Measurements from ENCODE around the gene URB1.

The URB1 gene

GRCh38 chr21:32351428-32351827 lies 41.4 kb downstream of the URB1 start:
- peaks cover 68% of the 10 kb centered on the region for H3K36me3 Mint-ChIP-seq
- H3K27me3 Mint-ChIP-seq, result no peaks in the 10 kb centered on the region
- no peak for DNase-seq
- peaks cover 6% of the 10 kb centered on the region for H3K4me1 Mint-ChIP-seq
- CTCF ChIA-PET, result no interaction called here
- H3K9me3 Mint-ChIP-seq, result no peaks in the 10 kb centered on the region
- no peak overlapping the region for H3K27ac Mint-ChIP-seq
- H3K4me3 Mint-ChIP-seq, result no peak overlapping the region

GRCh38 chr21:32350981-32351380 lies 41.8 kb downstream of the URB1 start:
- no peaks in the 10 kb centered on the region for H3K27me3 Mint-ChIP-seq
- H3K9me3 Mint-ChIP-seq, result no peaks in the 10 kb centered on the region
- CTCF ChIA-PET, result no interaction called here
- H3K4me1 Mint-ChIP-seq, result peaks cover 6% of the 10 kb centered on the region
- no peak for DNase-seq
- H3K27ac Mint-ChIP-seq, result no peak overlapping the region
- H3K4me3 Mint-ChIP-seq, result no peak overlapping the region
- H3K36me3 Mint-ChIP-seq, result peaks cover 68% of the 10 kb centered on the region

DNA sequence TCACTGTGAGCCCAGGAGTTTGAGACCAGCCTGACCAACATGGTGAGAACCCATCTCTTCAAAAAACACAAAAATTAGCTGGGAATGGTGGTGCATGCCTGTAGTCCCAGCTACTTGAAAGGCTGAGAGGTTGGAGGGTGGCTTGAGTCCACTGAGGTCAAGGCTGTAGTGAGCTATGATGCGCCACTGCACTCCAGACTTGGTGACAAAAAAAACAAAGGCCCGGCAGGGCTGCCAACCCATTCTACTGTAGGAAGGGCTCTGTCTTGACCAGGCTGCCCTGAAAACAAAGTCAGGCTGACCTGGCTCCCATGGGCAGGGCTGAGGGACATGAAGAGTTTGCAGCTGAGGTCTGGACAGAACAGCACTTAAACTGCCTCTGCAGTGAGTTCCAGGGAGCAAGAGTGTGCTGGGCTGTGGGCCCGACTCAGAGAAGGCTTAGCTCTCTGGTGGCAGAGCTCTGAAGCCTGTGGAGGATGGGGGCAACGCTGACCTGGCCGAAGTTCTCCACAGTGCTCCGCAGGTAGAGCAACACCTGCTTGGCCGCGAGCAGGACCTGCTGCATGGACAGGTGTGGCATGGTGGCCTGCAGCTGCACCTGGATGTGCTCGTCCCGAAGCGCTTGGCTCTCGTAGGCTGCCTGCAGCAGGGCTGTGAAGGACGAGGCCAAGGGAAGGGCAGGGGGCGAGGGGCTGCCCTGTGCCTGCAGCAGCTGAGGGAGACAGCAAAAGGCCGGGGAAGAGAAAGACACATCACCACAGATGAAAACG lies 42.4 kb downstream of the URB1 start:
- no peak overlapping the region for H3K4me3 Mint-ChIP-seq
- peaks cover 6% of the 10 kb centered on the region for H3K4me1 Mint-ChIP-seq
- no peak for DNase-seq
- CTCF ChIA-PET, result no interaction called here
- no peak overlapping the region for H3K27ac Mint-ChIP-seq
- no peaks in the 10 kb centered on the region for H3K27me3 Mint-ChIP-seq
- no peaks in the 10 kb centered on the region for H3K9me3 Mint-ChIP-seq
- H3K36me3 Mint-ChIP-seq, result peaks cover 69% of the 10 kb centered on the region

- H3K4me3 Mint-ChIP-seq, result no peak overlapping the region
- no peaks in the 10 kb centered on the region for H3K27me3 Mint-ChIP-seq
- DNase-seq, result no peak
- no peak overlapping the region for H3K27ac Mint-ChIP-seq
- peaks cover 6% of the 10 kb centered on the region for H3K4me1 Mint-ChIP-seq
- H3K9me3 Mint-ChIP-seq, result peaks cover 6% of the 10 kb centered on the region
- CTCF ChIA-PET, result no interaction called here
- peaks cover 69% of the 10 kb centered on the region for H3K36me3 Mint-ChIP-seq
These were observed 43.4 kb downstream of the URB1 start for GRCh38 chr21:32349333-32349944.

- CTCF ChIA-PET, result interaction anchor here (0.8 to 0.9 kb wide), 2 partner anchors 10 to 36 kb away, joined by 3 read pairs; no protein-coding TSS in a partner anchor
- no peak overlapping the region for H3K4me3 Mint-ChIP-seq
These were observed 44.0 kb downstream of the URB1 start for GRCh38 chr21:32348604-32349332.

DNA sequence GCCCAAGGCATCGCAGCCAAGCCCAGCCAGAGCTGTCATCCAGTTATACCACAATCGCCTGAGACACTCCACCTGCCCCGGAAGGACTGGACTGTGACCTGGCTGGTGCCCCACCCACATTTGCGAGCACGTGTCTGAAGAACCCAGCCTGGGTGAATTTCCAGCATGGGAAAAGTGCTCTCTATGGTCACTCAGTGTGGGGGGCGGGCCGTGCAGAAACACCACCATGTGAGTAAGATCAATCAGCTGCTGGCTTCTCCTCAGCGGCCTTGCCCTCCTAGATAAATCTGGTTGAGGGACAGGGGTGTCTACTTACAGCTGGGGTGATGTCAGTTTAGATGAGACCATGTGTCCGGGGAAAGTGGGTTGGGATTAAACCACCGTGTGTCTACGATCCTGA lies 44.8 kb downstream of the URB1 start:
- no peak overlapping the region for H3K27ac Mint-ChIP-seq
- no peak overlapping the region for H3K4me3 Mint-ChIP-seq
- DNase-seq, result no peak
- peaks cover 6% of the 10 kb centered on the region for H3K4me1 Mint-ChIP-seq
- peaks cover 77% of the 10 kb centered on the region for H3K36me3 Mint-ChIP-seq
- CTCF ChIA-PET, result interaction anchor here (0.8 to 0.9 kb wide), 2 partner anchors 11 to 36 kb away, joined by 3 read pairs; no protein-coding TSS in a partner anchor
- peaks cover 13% of the 10 kb centered on the region for H3K9me3 Mint-ChIP-seq
- H3K27me3 Mint-ChIP-seq, result no peaks in the 10 kb centered on the region

More at GRCh38 chr21:32348604-32349332, 44.0 kb downstream of the URB1 start:
- Mint-ChIP-seq H3K27ac (no peak overlapping the region), H3K9me3 (peaks cover 10% of the 10 kb centered on the region), H3K4me1 (peaks cover 6% of the 10 kb centered on the region), H3K27me3 (no peaks in the 10 kb centered on the region), H3K36me3 (peaks cover 74% of the 10 kb centered on the region)
- DNase-seq, result no peak

GRCh38 chr21:32347351-32347750 lies 45.5 kb downstream of the URB1 start:
- no peaks in the 10 kb centered on the region for H3K27me3 Mint-ChIP-seq
- CTCF ChIA-PET, result no interaction called here

GRCh38 chr21:32346951-32347350 lies 45.9 kb downstream of the URB1 start:
- H3K27ac Mint-ChIP-seq, result no peak overlapping the region
- peaks cover 72% of the 10 kb centered on the region for H3K36me3 Mint-ChIP-seq
- no peak overlapping the region for H3K4me3 Mint-ChIP-seq
- no peak for DNase-seq
- H3K4me1 Mint-ChIP-seq, result peaks cover 6% of the 10 kb centered on the region
- H3K27me3 Mint-ChIP-seq, result no peaks in the 10 kb centered on the region
- peaks cover 13% of the 10 kb centered on the region for H3K9me3 Mint-ChIP-seq
- CTCF ChIA-PET, result no interaction called here

More at GRCh38 chr21:32347351-32347750, 45.5 kb downstream of the URB1 start:
- Mint-ChIP-seq H3K9me3 (peaks cover 13% of the 10 kb centered on the region), H3K4me3 (no peak overlapping the region), H3K4me1 (peaks cover 6% of the 10 kb centered on the region), H3K36me3 (peaks cover 76% of the 10 kb centered on the region), H3K27ac (no peak overlapping the region)
- DNase-seq, result no peak

- Mint-ChIP-seq H3K36me3 (peaks cover 59% of the 10 kb centered on the region), H3K27ac (no peak overlapping the region), H3K4me1 (no peaks in the 10 kb centered on the region), H3K4me3 (no peak overlapping the region), H3K9me3 (peaks cover 13% of the 10 kb centered on the region), H3K27me3 (no peaks in the 10 kb centered on the region)
- CTCF ChIA-PET, result no interaction called here
- DNase-seq, result no peak
These were observed 51.7 kb downstream of the URB1 start for GRCh38 chr21:32340863-32341848.

- Mint-ChIP-seq H3K9me3 (no peaks in the 10 kb centered on the region), H3K36me3 (peaks cover 57% of the 10 kb centered on the region), H3K27me3 (no peaks in the 10 kb centered on the region), H3K4me3 (no peak overlapping the region), H3K27ac (no peak overlapping the region), H3K4me1 (no peaks in the 10 kb centered on the region)
- no peak for DNase-seq
- CTCF ChIA-PET, result no interaction called here
These were observed 54.4 kb downstream of the URB1 start for GRCh38 chr21:32338209-32338921.

- Mint-ChIP-seq H3K27ac (no peak overlapping the region), H3K4me3 (no peak overlapping the region), H3K9me3 (no peaks in the 10 kb centered on the region), H3K27me3 (no peaks in the 10 kb centered on the region), H3K36me3 (peaks cover 58% of the 10 kb centered on the region), H3K4me1 (no peaks in the 10 kb centered on the region)
- no peak for DNase-seq
- CTCF ChIA-PET, result no interaction called here
These were observed 55.6 kb downstream of the URB1 start for GRCh38 chr21:32337206-32337605.

- no peak for DNase-seq
- CTCF ChIA-PET, result no interaction called here
- Mint-ChIP-seq H3K36me3 (peaks cover 58% of the 10 kb centered on the region), H3K27ac (no peak overlapping the region), H3K4me3 (no peak overlapping the region), H3K9me3 (no peaks in the 10 kb centered on the region), H3K4me1 (no peaks in the 10 kb centered on the region), H3K27me3 (no peaks in the 10 kb centered on the region)
These were observed 56.1 kb downstream of the URB1 start for GRCh38 chr21:32336711-32337110.
